ENCODE measurements around the gene IMMP2L. TPM values are rescaled to one million over a fixed set of nuclear protein-coding genes. Genes with fewer than 3 reads are reported as not detected.

The IMMP2L gene
- total RNA-seq, 3 donors from 2014 or later (not counting 1 experiment from before 2014, with no cell fraction given), result 6.9 to 9.2 (median 8.7) TPM

DNA sequence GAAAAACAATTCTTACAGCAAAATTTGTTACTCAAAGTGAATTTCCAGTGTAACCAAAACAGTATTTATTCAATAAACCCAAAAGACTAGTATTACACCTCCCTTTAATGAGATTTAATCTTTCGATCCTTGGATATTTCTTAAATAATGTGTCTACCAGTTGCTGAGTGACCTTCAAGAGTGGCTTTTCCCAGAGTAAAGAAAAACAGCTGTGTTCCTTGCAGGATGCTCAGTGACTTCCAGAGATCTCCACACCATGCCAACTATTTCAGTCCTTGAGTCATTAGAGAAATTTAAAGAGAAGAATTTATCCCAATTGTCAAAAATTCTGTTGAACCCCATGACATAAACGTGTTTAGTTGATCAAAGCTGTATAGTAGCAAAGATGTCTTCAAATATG is 44.0 kb downstream of the IMMP2L start:
- no peak overlapping the region for H3K27ac ChIP-seq (ENCODE audit: low read length)
- H3K4me3 ChIP-seq (ENCODE audit: low read length), result no peak overlapping the region
- no peaks in the 10 kb centered on the region for H3K36me3 ChIP-seq (ENCODE audit: control insufficient read depth, insufficient read depth, low read length)
- no peaks in the 10 kb centered on the region for H3K9me3 ChIP-seq (ENCODE audit: control insufficient read depth, insufficient read depth, low read length)
- H3K27me3 ChIP-seq (ENCODE audit: control insufficient read depth, insufficient read depth, low read length), result no peaks in the 10 kb centered on the region
- Mint-ChIP-seq H3K36me3 (peaks cover 24% of the 10 kb centered on the region), H3K9me3 (no peaks in the 10 kb centered on the region), H3K27ac (no peak overlapping the region), H3K4me1 (no peaks in the 10 kb centered on the region), H3K4me3 (no peak overlapping the region), H3K27me3 (ENCODE audit: low read depth in 2 of 2) (peaks cover 0 to 11% of the 10 kb centered on the region in 2 donors)
- ATAC-seq, result no peak
- H3K4me1 ChIP-seq (ENCODE audit: control insufficient read depth, insufficient read depth, low read length), result no peaks in the 10 kb centered on the region
- TF ChIP-seq, protein P1, sequence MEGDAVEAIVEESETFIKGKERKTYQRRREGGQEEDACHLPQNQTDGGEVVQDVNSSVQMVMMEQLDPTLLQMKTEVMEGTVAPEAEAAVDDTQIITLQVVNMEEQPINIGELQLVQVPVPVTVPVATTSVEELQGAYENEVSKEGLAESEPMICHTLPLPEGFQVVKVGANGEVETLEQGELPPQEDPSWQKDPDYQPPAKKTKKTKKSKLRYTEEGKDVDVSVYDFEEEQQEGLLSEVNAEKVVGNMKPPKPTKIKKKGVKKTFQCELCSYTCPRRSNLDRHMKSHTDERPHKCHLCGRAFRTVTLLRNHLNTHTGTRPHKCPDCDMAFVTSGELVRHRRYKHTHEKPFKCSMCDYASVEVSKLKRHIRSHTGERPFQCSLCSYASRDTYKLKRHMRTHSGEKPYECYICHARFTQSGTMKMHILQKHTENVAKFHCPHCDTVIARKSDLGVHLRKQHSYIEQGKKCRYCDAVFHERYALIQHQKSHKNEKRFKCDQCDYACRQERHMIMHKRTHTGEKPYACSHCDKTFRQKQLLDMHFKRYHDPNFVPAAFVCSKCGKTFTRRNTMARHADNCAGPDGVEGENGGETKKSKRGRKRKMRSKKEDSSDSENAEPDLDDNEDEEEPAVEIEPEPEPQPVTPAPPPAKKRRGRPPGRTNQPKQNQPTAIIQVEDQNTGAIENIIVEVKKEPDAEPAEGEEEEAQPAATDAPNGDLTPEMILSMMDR (IDR thresholded peaks at IDR 0.05), result no peak
- DNase-seq, result no peak
- WGBS (ENCODE audit: insufficient coverage), result no CpG with 5 or more reads among the region's 2 CpGs
- intact Hi-C loops (cut with micrococcal nuclease), result no loop called here

DNA sequence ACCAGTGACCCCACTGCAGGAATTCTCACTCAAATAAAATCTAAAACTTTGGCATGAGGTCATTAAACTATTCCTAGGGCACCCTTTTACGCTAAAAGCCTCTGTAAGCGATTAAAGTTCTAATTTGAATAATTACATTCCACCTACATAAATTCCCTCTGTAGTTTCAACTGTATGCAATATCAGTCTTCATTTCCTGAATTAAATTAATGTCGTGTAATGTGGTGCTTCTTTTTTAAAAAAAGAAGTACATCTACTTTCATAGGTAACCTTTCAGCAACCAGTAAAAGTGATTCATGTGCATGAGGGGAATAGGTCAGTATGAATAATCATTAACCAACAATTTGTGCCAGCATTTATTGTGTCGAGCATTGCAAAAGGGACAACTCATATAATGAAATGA is 44.7 kb downstream of the IMMP2L start:
- 97% methylated on average over 2 of the region's 4 CpGs for WGBS (ENCODE audit: insufficient coverage)

DNA sequence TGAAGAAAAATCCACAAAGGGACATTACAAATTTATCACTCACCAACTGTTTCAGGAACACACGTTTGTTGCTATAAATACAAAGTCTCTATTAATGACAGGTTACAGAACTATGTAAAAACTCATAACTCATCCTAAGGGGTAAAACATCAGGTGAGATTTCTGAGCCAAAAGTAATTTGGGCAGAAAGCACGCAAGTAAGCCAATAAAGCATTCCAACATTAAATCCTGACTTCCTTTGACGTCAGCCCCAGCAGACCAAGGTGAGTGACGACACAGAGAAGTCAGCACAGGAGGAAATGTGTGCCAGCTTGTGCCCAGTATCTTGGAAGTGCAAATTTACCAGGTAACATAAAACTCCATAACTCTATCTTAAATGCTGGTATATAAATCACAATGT is 45.7 kb downstream of the IMMP2L start:
- Mint-ChIP-seq H3K4me3 (no peak overlapping the region), H3K4me1 (no peaks in the 10 kb centered on the region), H3K9me3 (no peaks in the 10 kb centered on the region), H3K36me3 (peaks cover 18% of the 10 kb centered on the region), H3K27me3 (ENCODE audit: low read depth in 2 of 2) (peaks cover 0 to 6% of the 10 kb centered on the region in 2 donors), H3K27ac (no peak overlapping the region)
- H3K4me3 ChIP-seq (ENCODE audit: low read length), result no peak overlapping the region
- no peaks in the 10 kb centered on the region for H3K9me3 ChIP-seq (ENCODE audit: control insufficient read depth, insufficient read depth, low read length)
- no peak for DNase-seq
- H3K36me3 ChIP-seq (ENCODE audit: control insufficient read depth, insufficient read depth, low read length), result no peaks in the 10 kb centered on the region
- no peaks in the 10 kb centered on the region for H3K4me1 ChIP-seq (ENCODE audit: control insufficient read depth, insufficient read depth, low read length)
- intact Hi-C loops (cut with micrococcal nuclease), result no loop called here
- 90% methylated on average over 4 of the region's 4 CpGs for WGBS (ENCODE audit: insufficient coverage)
- H3K27me3 ChIP-seq (ENCODE audit: control insufficient read depth, insufficient read depth, low read length), result no peaks in the 10 kb centered on the region
- no peak overlapping the region for H3K27ac ChIP-seq (ENCODE audit: low read length)
- no peak for ATAC-seq
- TF ChIP-seq, protein P1 (IDR thresholded peaks at IDR 0.05), result no peak

More for the DNA sequence above, 44.7 kb downstream of the IMMP2L start:
- Histone ChIP-seq H3K36me3 (ENCODE audit: control insufficient read depth, insufficient read depth, low read length) (no peaks in the 10 kb centered on the region), H3K27me3 (ENCODE audit: control insufficient read depth, insufficient read depth, low read length) (no peaks in the 10 kb centered on the region), H3K9me3 (ENCODE audit: control insufficient read depth, insufficient read depth, low read length) (no peaks in the 10 kb centered on the region), H3K27ac (ENCODE audit: low read length) (no peak overlapping the region), H3K4me1 (ENCODE audit: control insufficient read depth, insufficient read depth, low read length) (no peaks in the 10 kb centered on the region), H3K4me3 (ENCODE audit: low read length) (no peak overlapping the region)
- Mint-ChIP-seq H3K36me3 (peaks cover 24% of the 10 kb centered on the region), H3K4me1 (no peaks in the 10 kb centered on the region), H3K9me3 (no peaks in the 10 kb centered on the region), H3K4me3 (no peak overlapping the region), H3K27ac (no peak overlapping the region), H3K27me3 (ENCODE audit: low read depth in 2 of 2) (peaks cover 0 to 11% of the 10 kb centered on the region in 2 donors)
- TF ChIP-seq, protein P1 (IDR thresholded peaks at IDR 0.05), result no peak
- no peak for ATAC-seq
- no peak for DNase-seq
- intact Hi-C loops (cut with micrococcal nuclease), result no loop called here

DNA sequence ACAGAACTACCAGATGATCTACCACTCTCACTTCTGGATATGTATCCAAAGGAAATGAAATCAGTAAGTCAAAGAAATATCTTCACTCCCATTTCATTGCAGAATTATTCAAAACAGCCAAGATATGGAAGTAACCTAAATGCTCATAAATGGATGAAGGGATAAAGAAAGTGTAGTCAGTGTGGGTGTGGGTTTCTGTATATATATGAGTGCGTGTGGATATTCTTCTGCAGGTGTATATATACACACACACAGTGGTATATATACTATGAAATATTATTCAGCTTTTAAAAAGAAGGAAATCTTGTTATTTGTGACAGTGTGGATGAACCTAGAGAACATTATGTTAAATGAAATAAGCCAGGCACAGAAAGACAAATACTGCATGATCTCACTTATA is 48.7 kb downstream of the IMMP2L start:
- Histone ChIP-seq H3K4me1 (ENCODE audit: control insufficient read depth, insufficient read depth, low read length) (no peaks in the 10 kb centered on the region), H3K9me3 (ENCODE audit: control insufficient read depth, insufficient read depth, low read length) (no peaks in the 10 kb centered on the region), H3K27me3 (ENCODE audit: control insufficient read depth, insufficient read depth, low read length) (no peaks in the 10 kb centered on the region), H3K27ac (ENCODE audit: low read length) (no peak overlapping the region), H3K36me3 (ENCODE audit: control insufficient read depth, insufficient read depth, low read length) (no peaks in the 10 kb centered on the region), H3K4me3 (ENCODE audit: low read length) (no peak overlapping the region)
- ATAC-seq (no peak), DNase-seq (no peak)
- Mint-ChIP-seq H3K27ac (no peak overlapping the region), H3K4me1 (no peaks in the 10 kb centered on the region), H3K27me3 (ENCODE audit: low read depth in 2 of 2) (no peaks in the 10 kb centered on the region), H3K36me3 (no peaks in the 10 kb centered on the region), H3K4me3 (no peak overlapping the region), H3K9me3 (no peaks in the 10 kb centered on the region)
- WGBS (ENCODE audit: insufficient coverage), result no CpG with 5 or more reads among the region's 1 CpG
- TF ChIP-seq, protein P1 (IDR thresholded peaks at IDR 0.05), result no peak
- intact Hi-C loops (cut with micrococcal nuclease), result no loop called here
